Keratinocyte (primary cell): Measurements from ENCODE around the gene CDKN3. TPM values are rescaled to one million over a fixed set of nuclear protein-coding genes. Genes with fewer than 3 reads are reported as not detected.
"Not testable (repeated sequence)": the region's sequence is repeated elsewhere in the genome, so short reads cannot be mapped to it uniquely, and the experiment has no call there.

ENCODE experiments used
- DNase-seq: peaks from one replicate; pipeline ENCODE4 v3.0.0-alpha.2; 2011; ENCODE audit warnings: low read depth, missing footprints, low spot score
- FAIRE-seq: peaks from 2 replicates; lab custom pipeline; 2011; peaks lifted over from hg19 to GRCh38; lab: Jason Lieb, UNC
- H2AFZ ChIP-seq: 2 replicates; pipeline ENCODE4 v1.6.0; 2012; ENCODE audit warnings: low read length, control low read depth, inconsistent platforms; ENCODE audit not compliant: control insufficient read depth
- H3K27ac ChIP-seq: 2 replicates; pipeline ENCODE4 v1.5.1; 2011; ENCODE audit warnings: low read length; ENCODE audit not compliant: control insufficient read depth, insufficient read depth
- H3K27me3 ChIP-seq: 3 replicates; pipeline ENCODE4 v1.6.0; 2011; ENCODE audit warnings: low read length; ENCODE audit not compliant: control insufficient read depth, insufficient read depth; ENCODE audit errors: extremely low read depth
- H3K36me3 ChIP-seq, 2 experiments: 2 replicates in 1 of 2; 3 replicates in 1 of 2; pipeline ENCODE4 v1.5.1; 2011; ENCODE audit warnings: low read length in 2 of 2, mild to moderate bottlenecking in 1 of 2; ENCODE audit not compliant: control insufficient read depth in 2 of 2, insufficient read depth in 2 of 2; ENCODE audit errors: extremely low read depth in 1 of 2
- H3K4me1 ChIP-seq: 3 replicates; pipeline ENCODE4 v1.5.1; 2011; ENCODE audit warnings: low read length; ENCODE audit not compliant: control insufficient read depth, insufficient read depth; ENCODE audit errors: extremely low read depth
- H3K4me2 ChIP-seq: 3 replicates; pipeline ENCODE4 v1.6.0; 2011; ENCODE audit warnings: low read depth, low read length; ENCODE audit not compliant: control insufficient read depth, insufficient read depth; ENCODE audit errors: extremely low read depth
- H3K4me3 ChIP-seq, 3 experiments: fragments of 200-600 bp in 1 of 3; sonication (generic) in 1 of 3; 2 replicates in 2 of 3; 3 replicates in 1 of 3; pipeline ENCODE4 v1.5.1; 2011 to 2016; ENCODE audit warnings: low read length in 3 of 3, mild to moderate bottlenecking in 3 of 3, control low read depth in 2 of 3, inconsistent platforms in 1 of 3, low read depth in 1 of 3, mixed read lengths in 1 of 3, mixed run types in 1 of 3, moderate library complexity in 1 of 3; ENCODE audit not compliant: control insufficient read depth in 2 of 3, insufficient read depth in 2 of 3; ENCODE audit errors: extremely low read depth in 1 of 3
- H3K79me2 ChIP-seq: 2 replicates; pipeline ENCODE4 v1.6.0; 2012; ENCODE audit warnings: low read length; ENCODE audit not compliant: control insufficient read depth, insufficient read depth
- H3K9ac ChIP-seq: 3 replicates; pipeline ENCODE4 v1.6.0; 2011; ENCODE audit warnings: low read length; ENCODE audit not compliant: control insufficient read depth, insufficient read depth; ENCODE audit errors: extremely low read depth
- H3K9me1 ChIP-seq: 3 replicates; pipeline ENCODE4 v1.6.0; 2011; ENCODE audit warnings: low read length; ENCODE audit not compliant: control insufficient read depth, insufficient read depth; ENCODE audit errors: extremely low read depth
- H3K9me3 ChIP-seq: 2 replicates; pipeline ENCODE4 v1.5.1; 2012; ENCODE audit warnings: low read depth, low read length; ENCODE audit not compliant: control insufficient read depth
- H4K20me1 ChIP-seq: 3 replicates; pipeline ENCODE4 v1.6.0; 2011; ENCODE audit warnings: low read length; ENCODE audit not compliant: control insufficient read depth, insufficient read depth; ENCODE audit errors: extremely low read depth
- CTCF ChIP-seq, 3 experiments: IDR thresholded peaks in 1 of 3; conservative IDR thresholded peaks in 1 of 3; optimal IDR thresholded peaks in 1 of 3; 2 replicates in 2 of 3; 3 replicates in 1 of 3; pipeline versions ENCODE3 to v1.5.1; 2011; ENCODE audit warnings: low read length in 3 of 3, mild to moderate bottlenecking in 3 of 3, moderate library complexity in 2 of 3, control low read depth in 1 of 3, inconsistent platforms in 1 of 3; ENCODE audit not compliant: insufficient read depth in 2 of 3; ENCODE audit errors: extremely low read depth in 1 of 3
- EZH2 ChIP-seq: IDR thresholded peaks from one replicate; pipeline ENCODE4 v1.6.1; 2012; ENCODE audit warnings: inconsistent platforms, mild to moderate bottlenecking, low read length, moderate library complexity
- dilution Hi-C: fragments of 300-500 bp; cut with MboI; formaldehyde crosslinking; loops from one replicate; pipeline ENCODE4 v1.7.0; 2020; ENCODE audit warnings: low sequenced_read_pairs; ENCODE audit not compliant: extremely low pct_ligation_motif_present
- polyA plus RNA-seq, 5 experiments: library from polyadenylated mRNA; depleted of rRNA in 3 of 5; stranded (reverse) in 3 of 5; stranded (forward) in 1 of 5; unstranded in 1 of 5; fragments of >200 nt; gene quantifications; 1 replicate in 1 of 5; 2 replicates in 3 of 5; 3 replicates in 1 of 5; pipeline versions ENCODE4 v1.2.1 to v1.2.3, GENCODE V29; 2011 to 2012; ENCODE audit warnings: missing spikeins in 2 of 5, low read depth in 1 of 5, low replicate concordance in 1 of 5

Gene CDKN3
- polyA plus RNA-seq, 1 donor (not counting 4 experiments of a cell fraction or from before 2014, with no cell fraction given) = 51.6 TPM

DNA sequence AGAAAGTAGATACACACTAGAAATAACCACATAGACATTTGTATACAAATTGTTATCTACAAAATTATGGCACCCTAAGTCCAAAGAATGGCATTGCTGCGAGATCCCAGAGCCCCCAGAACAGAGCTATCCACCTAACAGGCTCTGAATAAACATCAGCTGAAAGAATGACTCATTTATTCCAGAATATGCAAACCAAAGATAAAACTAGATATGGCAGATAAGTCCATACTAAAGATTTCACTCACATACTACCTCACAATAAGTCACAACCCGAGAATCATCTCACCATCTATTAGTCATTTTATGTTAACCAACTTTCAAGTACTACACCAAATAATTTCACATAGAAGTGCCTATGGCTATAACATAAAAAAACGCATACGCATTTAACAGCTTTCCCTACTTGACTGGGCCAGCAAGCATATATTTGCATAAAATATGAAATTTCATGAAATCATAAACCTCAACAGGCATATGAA, 38.7 kb downstream of the CDKN3 start:
- dilution Hi-C loops = no loop called here
- Histone ChIP-seq H4K20me1 (peaks cover 5% of the 10 kb centered on the region), H2AFZ (no peak overlapping the region), H3K4me2 (peak overlapping the region; percentile 61), H3K4me3 (no peak overlapping the region), H3K9ac (no peak overlapping the region), H3K79me2 (peaks cover 89% of the 10 kb centered on the region), H3K27me3 (no peaks in the 10 kb centered on the region), H3K9me1 (peaks cover 4% of the 10 kb centered on the region), H3K36me3 (peaks cover 0 to 8% of the 10 kb centered on the region in 2 experiments), H3K4me1 (peaks cover 38% of the 10 kb centered on the region), H3K27ac (peak overlapping the region; percentile 63), H3K9me3 (no peaks in the 10 kb centered on the region)
- TF ChIP-seq CTCF (optimal IDR thresholded peaks at IDR 0.05 in 1 of 3, IDR thresholded peaks at IDR 0.05 in 1 of 3, conservative IDR thresholded peaks at IDR 0.05 in 1 of 3; ENCODE audit: extremely low read depth in 1 of 3, insufficient read depth in 2 of 3, low read length in 3 of 3) (no peak), EZH2 (no peak)
- peak; percentile 65 for DNase-seq
- FAIRE-seq = peak; percentile 74

- Histone ChIP-seq H3K4me1 (peaks cover 43% of the 10 kb centered on the region), H3K79me2 (peaks cover 76% of the 10 kb centered on the region)
- DNase-seq, H3K4me3 ChIP-seq, H4K20me1 ChIP-seq, H3K9me1 ChIP-seq, H3K9ac ChIP-seq, FAIRE-seq, H2AFZ ChIP-seq, H3K27me3 ChIP-seq, H3K36me3 ChIP-seq, H3K4me2 ChIP-seq, H3K9me3 ChIP-seq, dilution Hi-C loops, H3K27ac ChIP-seq: not testable (repeated sequence)
These were observed 41.1 kb downstream of the CDKN3 start for GRCh38 chr14:54437954-54438353.

- Histone ChIP-seq H3K9me1 (peaks cover 4% of the 10 kb centered on the region), H2AFZ (no peak overlapping the region), H4K20me1 (peaks cover 5% of the 10 kb centered on the region), H3K36me3 (peaks cover 0 to 3% of the 10 kb centered on the region in 2 experiments), H3K27me3 (no peaks in the 10 kb centered on the region), H3K9me3 (no peaks in the 10 kb centered on the region), H3K4me1 (peaks cover 43% of the 10 kb centered on the region), H3K27ac (no peak overlapping the region), H3K4me2 (peak overlapping the region; percentile 32), H3K4me3 (no peak overlapping the region), H3K79me2 (peaks cover 69% of the 10 kb centered on the region), H3K9ac (no peak overlapping the region)
- TF ChIP-seq EZH2 (no peak), CTCF (optimal IDR thresholded peaks at IDR 0.05 in 1 of 3, IDR thresholded peaks at IDR 0.05 in 1 of 3, conservative IDR thresholded peaks at IDR 0.05 in 1 of 3; ENCODE audit: extremely low read depth in 1 of 3, insufficient read depth in 2 of 3, low read length in 3 of 3) (no peak)
- dilution Hi-C loops = no loop called here
- FAIRE-seq = peak; percentile 9
- no peak for DNase-seq
These were observed 41.9 kb downstream of the CDKN3 start for GRCh38 chr14:54438703-54439102.
